H9 (cell line): ENCODE measurements around the gene PARVB. TPM values are rescaled to one million over a fixed set of nuclear protein-coding genes. Genes with fewer than 3 reads are reported as not detected.

ENCODE experiments used
- DNase-seq: peaks from one replicate; pipeline ENCODE4 v3.0.0-alpha.2; 2017
- H2AFZ ChIP-seq: one replicate; pipeline ENCODE4 v1.6.1; 2013; ENCODE audit warnings: mild to moderate bottlenecking, low read length, control low read depth, moderate library complexity
- H2AK5ac ChIP-seq: 2 replicates; pipeline ENCODE4 v1.6.1; 2013; ENCODE audit warnings: low read length, control low read depth, mixed read lengths; ENCODE audit not compliant: insufficient read length
- H2BK120ac ChIP-seq: one replicate; pipeline ENCODE4 v1.6.1; 2013; ENCODE audit warnings: low read depth, mild to moderate bottlenecking, low read length, control low read depth, inconsistent platforms; ENCODE audit not compliant: poor library complexity, severe bottlenecking
- H2BK12ac ChIP-seq: 2 replicates; pipeline ENCODE4 v1.6.1; 2013; ENCODE audit warnings: low read length, control low read depth, mixed read lengths, low read depth; ENCODE audit not compliant: insufficient read length
- H2BK15ac ChIP-seq: 2 replicates; pipeline ENCODE4 v1.6.1; 2013; ENCODE audit warnings: low read depth, low read length, control low read depth
- H2BK20ac ChIP-seq: one replicate; pipeline ENCODE4 v1.6.1; 2013; ENCODE audit warnings: low read depth, mild to moderate bottlenecking, low read length, control low read depth, inconsistent platforms; ENCODE audit not compliant: poor library complexity, severe bottlenecking
- H2BK5ac ChIP-seq: 2 replicates; pipeline ENCODE4 v1.6.1; 2013; ENCODE audit warnings: low read length, control low read depth, mixed read lengths; ENCODE audit not compliant: insufficient read length
- H3K14ac ChIP-seq: 2 replicates; pipeline ENCODE4 v1.6.1; 2013; ENCODE audit warnings: low read length, control low read depth; ENCODE audit not compliant: insufficient read depth
- H3K18ac ChIP-seq: 2 replicates; pipeline ENCODE4 v1.6.1; 2013; ENCODE audit warnings: low read depth, mild to moderate bottlenecking, mixed read lengths, low read length, control low read depth; ENCODE audit not compliant: insufficient read length
- H3K23ac ChIP-seq: 2 replicates; pipeline ENCODE4 v1.6.1; 2013; ENCODE audit warnings: low read length, control low read depth, mixed read lengths, low read depth; ENCODE audit not compliant: insufficient read length
- H3K23me2 ChIP-seq: 2 replicates; pipeline ENCODE4 v1.6.1; 2013; ENCODE audit warnings: low read depth, mild to moderate bottlenecking, mixed read lengths, low read length, control low read depth; ENCODE audit not compliant: insufficient read length, poor library complexity, severe bottlenecking
- H3K27ac ChIP-seq: 2 replicates; pipeline ENCODE4 v1.5.1; 2013; ENCODE audit warnings: low read length, control low read depth, mixed read lengths, low read depth; ENCODE audit not compliant: insufficient read length
- H3K27me3 ChIP-seq: 2 replicates; pipeline ENCODE4 v1.6.1; 2013; ENCODE audit warnings: low read length, control low read depth, inconsistent platforms; ENCODE audit not compliant: insufficient read depth
- H3K4ac ChIP-seq: 2 replicates; pipeline ENCODE4 v1.6.1; 2013; ENCODE audit warnings: low read depth, mild to moderate bottlenecking, control low read depth, inconsistent platforms, low read length, moderate library complexity
- H3K4me1 ChIP-seq: 2 replicates; pipeline ENCODE4 v1.6.1; 2013; ENCODE audit warnings: low read length, control low read depth, inconsistent platforms; ENCODE audit not compliant: insufficient read depth
- H3K4me2 ChIP-seq: 2 replicates; pipeline ENCODE4 v1.6.1; 2013; ENCODE audit warnings: low read length, control low read depth, mixed read lengths; ENCODE audit not compliant: insufficient read length, insufficient read depth
- H3K56ac ChIP-seq: 2 replicates; pipeline ENCODE4 v1.6.1; 2013; ENCODE audit warnings: low read depth, mild to moderate bottlenecking, mixed read lengths, low read length, control low read depth; ENCODE audit not compliant: insufficient read length
- H3K79me1 ChIP-seq: 2 replicates; pipeline ENCODE4 v1.6.1; 2013; ENCODE audit warnings: low read depth, mild to moderate bottlenecking, moderate library complexity, low read length, control low read depth, inconsistent platforms; ENCODE audit not compliant: insufficient read depth, poor library complexity, severe bottlenecking
- H3K79me2 ChIP-seq: 2 replicates; pipeline ENCODE4 v1.6.1; 2013; ENCODE audit warnings: low read length, control low read depth, inconsistent platforms; ENCODE audit not compliant: insufficient read depth
- H3K9ac ChIP-seq: 2 replicates; pipeline ENCODE4 v1.6.1; 2013; ENCODE audit warnings: low read length, control low read depth, mixed read lengths; ENCODE audit not compliant: insufficient read length; ENCODE audit errors: extremely low read depth
- H3K9me3 ChIP-seq: one replicate; pipeline ENCODE4 v1.6.1; 2013; ENCODE audit warnings: low read depth, low read length, inconsistent platforms; ENCODE audit not compliant: control insufficient read depth
- H3T11ph ChIP-seq: one replicate; pipeline ENCODE4 v1.6.1; 2013; ENCODE audit warnings: mild to moderate bottlenecking, low read length, control low read depth, inconsistent platforms
- H4K20me1 ChIP-seq: one replicate; pipeline ENCODE4 v1.6.1; 2013; ENCODE audit not compliant: control insufficient read depth, insufficient read length, insufficient read depth
- H4K5ac ChIP-seq: 2 replicates; pipeline ENCODE4 v1.6.1; 2013; ENCODE audit warnings: low read depth, mild to moderate bottlenecking, mixed read lengths, low read length, control low read depth; ENCODE audit not compliant: insufficient read length
- H4K8ac ChIP-seq: replicated peaks from 2 replicates; pipeline ENCODE4 v1.6.1; 2013; ENCODE audit warnings: low read length, control low read depth, mixed read lengths, low read depth; ENCODE audit not compliant: insufficient read length
- H4K91ac ChIP-seq: 2 replicates; pipeline ENCODE4 v1.6.1; 2013; ENCODE audit warnings: low read depth, mild to moderate bottlenecking, moderate library complexity, mixed read lengths, low read length, control low read depth; ENCODE audit not compliant: insufficient read length
- H3K27ac Mint-ChIP-seq, 3 experiments: 2 replicates in 2 of 3; 3 replicates in 1 of 3; pipeline ENCODE4 v1.8.0; 2020 to 2021; ENCODE audit warnings: mixed read lengths in 3 of 3, mild to moderate bottlenecking in 1 of 3, moderate library complexity in 1 of 3
- H3K27me3 Mint-ChIP-seq: 2 replicates; pipeline ENCODE4 v1.8.0; 2021; ENCODE audit warnings: low read depth, mild to moderate bottlenecking, moderate library complexity, mixed read lengths
- H3K36me3 Mint-ChIP-seq, 3 experiments: 2 replicates in 2 of 3; 3 replicates in 1 of 3; pipeline ENCODE4 v1.8.0; 2020 to 2021; ENCODE audit warnings: low read depth in 3 of 3, mixed read lengths in 3 of 3; ENCODE audit not compliant: insufficient read depth in 1 of 3
- H3K4me1 Mint-ChIP-seq, 2 experiments: 2 replicates each; pipeline ENCODE4 v1.8.0; 2020; ENCODE audit warnings: mixed read lengths in 2 of 2
- H3K4me3 Mint-ChIP-seq, 2 experiments: 2 replicates in 1 of 2; 3 replicates in 1 of 2; pipeline ENCODE4 v1.8.0; 2020 to 2021; ENCODE audit warnings: mild to moderate bottlenecking in 2 of 2, mixed read lengths in 2 of 2, moderate library complexity in 1 of 2
- H3K9me3 Mint-ChIP-seq, 2 experiments: 2 replicates in 1 of 2; 3 replicates in 1 of 2; pipeline ENCODE4 v1.8.0; 2020; ENCODE audit warnings: mild to moderate bottlenecking in 2 of 2, mixed read lengths in 2 of 2, moderate library complexity in 1 of 2
- WGBS: extraction: QIAGEN DNeasy Blood & Tissue Kit; methylation state at CpG from one replicate; pipeline ENCODE4 v1.1.7; 2013; ENCODE audit warnings: missing lambda C conversion rate, low lambda C conversion rate, mixed read lengths; ENCODE audit not compliant: insufficient read length; ENCODE audit errors: extremely low coverage; 5-methylcytosine and 5-hydroxymethylcytosine counted together
- total RNA-seq: library from RNA; stranded (reverse); gene quantifications from 2 replicates; pipeline ENCODE4 v1.2.1, GENCODE V29; 2021
- TF ChIP-seq, protein P1 (sequence below): fragments of 200-600 bp; sonication (generic); conservative IDR thresholded peaks from 3 replicates; pipeline ENCODE4 v1.8.0; 2021; ENCODE audit warnings: antibody characterized with exemption, mild to moderate bottlenecking

PARVB gene
- total RNA-seq, 1 experiment from 2014 or later, result 15.6 TPM

- Histone ChIP-seq H3T11ph (no peak overlapping the region), H3K79me1 (no peaks in the 10 kb centered on the region), H3K79me2 (no peaks in the 10 kb centered on the region), H3K18ac (no peak overlapping the region), H2AFZ (no peak overlapping the region), H4K5ac (no peak overlapping the region), H2BK5ac (no peak overlapping the region), H3K9ac (no peak overlapping the region), H3K9me3 (no peaks in the 10 kb centered on the region), H3K27ac (no peak overlapping the region), H2BK120ac (no peak overlapping the region), H4K20me1 (peaks cover 5% of the 10 kb centered on the region), H2AK5ac (no peak overlapping the region), H2BK12ac (no peak overlapping the region), H3K23ac (no peak overlapping the region), H2BK20ac (no peak overlapping the region), H3K4ac (no peak overlapping the region), H3K56ac (no peak overlapping the region), H4K91ac (no peak overlapping the region), H3K27me3 (no peaks in the 10 kb centered on the region), H4K8ac (no peak overlapping the region), H3K4me2 (no peak overlapping the region), H3K4me1 (no peaks in the 10 kb centered on the region), H3K14ac (no peak overlapping the region), H2BK15ac (no peak overlapping the region), H3K23me2 (no peaks in the 10 kb centered on the region)
- peaks cover 0 to 9% (median 0%) of the 10 kb centered on the region in 3 experiments; a peak in 2 of 7 replicates for H3K36me3 Mint-ChIP-seq
- no peaks in the 10 kb centered on the region for H3K4me1 Mint-ChIP-seq
- no CpG with 5 or more reads among the region's 11 CpGs for WGBS
- no peak for DNase-seq
- H3K9me3 Mint-ChIP-seq, result peaks cover 9 to 10% of the 10 kb centered on the region in 2 experiments; a peak in 4 of 5 replicates
- no peak overlapping the region for H3K4me3 Mint-ChIP-seq
- TF ChIP-seq, protein P1, sequence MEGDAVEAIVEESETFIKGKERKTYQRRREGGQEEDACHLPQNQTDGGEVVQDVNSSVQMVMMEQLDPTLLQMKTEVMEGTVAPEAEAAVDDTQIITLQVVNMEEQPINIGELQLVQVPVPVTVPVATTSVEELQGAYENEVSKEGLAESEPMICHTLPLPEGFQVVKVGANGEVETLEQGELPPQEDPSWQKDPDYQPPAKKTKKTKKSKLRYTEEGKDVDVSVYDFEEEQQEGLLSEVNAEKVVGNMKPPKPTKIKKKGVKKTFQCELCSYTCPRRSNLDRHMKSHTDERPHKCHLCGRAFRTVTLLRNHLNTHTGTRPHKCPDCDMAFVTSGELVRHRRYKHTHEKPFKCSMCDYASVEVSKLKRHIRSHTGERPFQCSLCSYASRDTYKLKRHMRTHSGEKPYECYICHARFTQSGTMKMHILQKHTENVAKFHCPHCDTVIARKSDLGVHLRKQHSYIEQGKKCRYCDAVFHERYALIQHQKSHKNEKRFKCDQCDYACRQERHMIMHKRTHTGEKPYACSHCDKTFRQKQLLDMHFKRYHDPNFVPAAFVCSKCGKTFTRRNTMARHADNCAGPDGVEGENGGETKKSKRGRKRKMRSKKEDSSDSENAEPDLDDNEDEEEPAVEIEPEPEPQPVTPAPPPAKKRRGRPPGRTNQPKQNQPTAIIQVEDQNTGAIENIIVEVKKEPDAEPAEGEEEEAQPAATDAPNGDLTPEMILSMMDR, result no peak
- H3K27ac Mint-ChIP-seq, result no peak overlapping the region
- H3K27me3 Mint-ChIP-seq, result peaks cover 14% of the 10 kb centered on the region
These were observed 197.8 kb downstream of the PARVB start for GRCh38 chr22:44221710-44222475.

Other genes starting within 250 kb of the PARVB start
- gene EFCAB6, start 212.0 kb upstream of the PARVB start, total RNA-seq, result 0.20 and 0.31 TPM in 2 replicates
- 15.0 and 16.2 TPM in 2 replicates for gene SULT4A1, start 161.8 kb upstream of the PARVB start, total RNA-seq
- 5.2 and 5.5 TPM in 2 replicates for gene PNPLA5, start 132.3 kb upstream of the PARVB start, total RNA-seq
- gene PNPLA3, start 100.5 kb upstream of the PARVB start, total RNA-seq, result 16.5 and 17.5 TPM in 2 replicates
- 56.6 and 57.2 TPM in 2 replicates for gene SAMM50, start 68.9 kb upstream of the PARVB start, total RNA-seq
- gene PARVG, start 156.6 kb downstream of the PARVB start, total RNA-seq, result 1.3 and 1.6 TPM in 2 replicates